GM21423 (cell line): ENCODE data around the gene RSBN1.

Source experiments
- ATAC-seq: cut with Tn5 transposase; IDR thresholded peaks from one replicate; pipeline ENCODE4 v1.9.1; 2021; ENCODE audit warnings: mild to moderate bottlenecking, moderate library complexity; ENCODE audit not compliant: unreplicated experiment

The RSBN1 gene

DNA sequence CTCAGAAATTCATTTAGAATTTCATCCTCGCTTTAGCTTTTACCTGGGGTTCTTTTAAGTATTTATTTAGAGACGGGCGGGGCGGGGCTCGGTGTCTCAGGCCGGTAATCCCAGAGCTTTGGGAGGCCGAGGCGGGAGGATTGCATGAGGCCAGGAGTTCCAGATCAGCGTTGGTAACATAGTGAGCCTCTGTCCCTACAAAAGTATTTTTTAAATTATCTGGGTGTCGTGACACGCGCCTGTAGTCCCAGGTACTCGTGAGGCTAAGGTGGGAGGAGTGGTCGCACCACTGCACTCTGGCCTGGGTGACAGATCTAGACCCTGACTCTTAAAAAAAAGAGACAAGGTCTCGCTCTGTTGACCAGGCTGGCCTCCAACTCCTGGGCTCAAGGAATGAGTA lies 942 bp upstream of the RSBN1 start:
- no peak for ATAC-seq

DNA sequence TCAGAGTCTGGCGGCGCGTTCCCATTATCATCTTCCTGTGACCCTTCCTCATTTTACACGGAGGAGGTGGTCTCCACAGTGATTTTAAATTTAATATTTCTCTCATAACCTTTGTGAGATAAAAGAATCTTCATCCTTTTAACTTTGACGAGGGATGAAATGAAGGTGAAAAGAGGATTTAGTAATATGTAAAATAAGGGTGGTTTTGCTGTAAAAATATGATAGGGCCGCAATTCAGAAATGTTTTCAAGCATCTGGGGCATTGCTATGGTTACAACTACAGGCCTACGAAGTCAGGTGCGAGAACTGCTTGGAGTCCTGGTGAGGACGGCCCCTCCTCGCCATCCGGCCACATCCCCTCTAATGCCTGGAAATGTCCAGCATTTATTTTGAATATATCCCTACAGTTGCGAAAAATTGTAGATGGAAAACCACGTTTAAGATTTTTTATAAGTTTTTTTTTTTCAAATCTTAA lies 422 bp upstream of the RSBN1 start:
- ATAC-seq: no peak

DNA sequence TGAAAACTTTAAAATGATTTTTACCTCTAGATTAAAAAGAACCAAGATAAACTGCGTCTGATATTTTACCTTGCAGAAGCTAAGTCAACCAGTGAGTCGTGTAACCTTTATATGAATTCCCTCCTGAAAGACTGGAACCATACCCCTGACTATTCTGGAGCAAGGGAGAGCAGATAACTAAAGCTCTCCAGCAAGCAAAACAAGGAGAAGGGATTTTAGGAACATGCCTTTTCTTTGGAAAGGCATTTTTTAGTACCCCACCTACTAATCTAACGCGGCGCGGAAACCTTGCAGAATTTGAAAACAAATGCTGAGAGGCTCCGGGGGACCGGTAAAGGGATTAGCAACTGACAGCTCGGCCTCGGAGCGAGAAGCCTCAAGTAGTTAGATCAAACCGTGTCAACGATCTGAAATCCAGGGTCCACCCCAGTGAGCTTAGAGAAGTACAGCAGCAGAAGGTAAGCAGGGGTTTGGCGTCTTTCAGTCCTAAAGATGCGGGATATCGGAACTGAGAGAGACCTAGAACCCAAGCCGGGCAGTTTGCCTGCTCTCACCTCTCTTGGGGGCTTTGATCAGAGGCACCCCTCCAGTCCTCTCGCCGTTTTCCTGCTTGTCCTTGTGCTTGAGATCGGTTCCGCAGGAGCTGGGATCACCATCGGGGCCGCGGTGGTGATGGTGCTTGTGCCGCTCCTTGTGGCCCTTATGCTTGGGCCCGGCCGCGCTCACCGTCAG lies 954 bp downstream of the RSBN1 start:
- no peak for ATAC-seq

DNA sequence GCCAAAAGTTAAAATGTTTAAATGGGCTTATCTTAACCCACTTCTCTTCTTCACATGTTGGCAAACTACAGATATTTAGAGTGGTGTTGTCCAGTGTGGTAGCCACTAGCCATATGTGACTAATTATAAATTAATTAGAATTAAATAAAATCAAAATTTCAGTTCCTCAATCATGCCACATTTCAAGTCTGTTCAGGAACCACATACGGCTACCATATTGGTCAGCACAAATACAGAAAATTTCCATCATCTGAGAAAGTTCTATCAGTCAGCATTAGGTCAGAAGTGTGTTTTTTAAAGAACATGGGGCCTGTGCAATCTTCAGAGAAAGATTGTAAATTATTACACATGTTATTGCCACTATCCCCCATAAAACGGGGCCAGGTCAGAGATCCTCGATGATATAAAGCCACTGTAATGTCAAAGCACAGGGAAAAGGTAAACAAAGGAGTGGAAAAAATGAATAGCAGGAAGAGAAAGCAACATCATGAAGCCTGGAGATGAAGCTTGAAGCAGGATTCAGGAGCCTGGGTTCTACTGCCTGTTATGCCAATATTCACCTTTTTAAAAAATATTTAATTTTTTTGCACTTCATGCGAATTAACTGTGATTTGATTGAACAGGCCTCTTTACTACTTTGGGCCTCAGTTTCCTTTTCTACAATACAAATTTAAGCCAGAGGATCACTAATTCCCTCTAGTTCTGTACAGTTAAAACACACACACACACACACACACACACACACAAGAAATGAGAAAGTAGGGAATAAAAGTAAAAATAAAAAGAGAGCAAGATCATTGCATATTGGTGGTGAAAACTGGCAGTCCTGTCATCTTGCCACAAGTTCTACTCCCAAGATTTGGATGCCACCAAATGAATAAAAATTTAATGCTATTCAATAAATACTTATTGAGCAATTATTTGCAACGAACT lies 2.3 kb downstream of the RSBN1 start:
- no peak for ATAC-seq

DNA sequence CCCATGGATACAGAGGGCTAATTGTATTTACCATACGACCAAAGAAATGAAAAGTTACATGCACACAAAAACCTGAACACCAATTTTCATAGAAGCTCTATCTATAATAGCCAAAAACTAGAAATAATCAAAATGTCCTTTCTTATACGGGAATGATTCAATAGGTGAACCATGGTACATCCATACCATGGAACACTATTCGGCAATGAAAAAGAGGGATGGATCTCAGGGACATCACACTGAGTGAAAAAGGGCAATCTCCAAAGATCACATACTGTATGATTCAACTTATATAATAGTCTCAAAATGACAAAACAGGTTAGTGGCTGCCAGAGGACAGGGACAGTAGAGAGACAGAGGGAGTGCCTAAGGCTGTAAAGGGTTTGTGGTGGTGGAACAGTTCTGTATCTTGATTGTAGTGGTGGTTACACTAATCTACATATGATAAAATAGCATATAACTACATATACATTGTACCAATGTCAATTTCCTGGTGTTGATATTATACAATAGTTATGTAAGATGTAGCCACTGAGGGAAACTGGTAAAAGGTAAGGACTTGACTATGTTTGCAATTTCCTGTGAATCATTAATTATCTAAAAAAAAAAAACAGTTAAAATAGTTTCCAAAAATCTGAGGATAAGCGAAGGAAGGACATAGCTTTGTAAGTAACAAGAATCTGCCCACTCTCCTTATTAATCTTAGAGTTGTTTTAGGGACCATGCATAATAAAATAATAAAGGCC lies 3.7 kb downstream of the RSBN1 start:
- no peak for ATAC-seq

DNA sequence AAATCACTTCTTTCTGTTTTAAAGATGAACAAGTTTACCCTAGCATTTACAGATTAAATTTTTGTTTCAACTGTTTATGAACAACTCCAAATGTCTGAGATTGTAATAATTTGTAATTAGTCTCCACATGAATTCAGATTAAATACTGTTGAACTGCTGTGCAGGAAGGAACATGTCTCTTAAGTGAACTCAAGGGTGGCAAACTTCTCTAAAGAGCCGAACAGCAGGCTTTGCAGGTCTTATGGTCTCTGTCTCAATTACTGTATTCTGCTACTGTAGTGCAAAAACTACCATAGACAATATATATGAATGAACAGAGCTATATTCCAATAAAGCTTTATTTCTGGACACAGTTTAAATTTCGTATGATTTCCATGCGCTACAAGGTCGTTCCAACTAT lies 6.6 kb downstream of the RSBN1 start:
- ATAC-seq: no peak

DNA sequence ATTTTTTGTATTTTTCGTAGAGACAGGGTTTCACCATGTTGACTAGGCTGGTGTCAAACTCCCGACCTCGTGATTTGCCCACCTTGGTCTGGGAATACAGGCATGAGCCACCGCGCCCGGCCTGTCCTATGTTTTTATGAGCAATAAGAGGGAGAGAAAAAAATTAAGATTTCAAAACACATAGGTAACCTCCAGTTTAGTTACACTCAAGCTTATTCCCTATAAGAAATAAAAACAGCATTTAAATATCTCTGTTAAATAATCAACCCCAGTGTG lies 7.1 kb downstream of the RSBN1 start:
- ATAC-seq: no peak

DNA sequence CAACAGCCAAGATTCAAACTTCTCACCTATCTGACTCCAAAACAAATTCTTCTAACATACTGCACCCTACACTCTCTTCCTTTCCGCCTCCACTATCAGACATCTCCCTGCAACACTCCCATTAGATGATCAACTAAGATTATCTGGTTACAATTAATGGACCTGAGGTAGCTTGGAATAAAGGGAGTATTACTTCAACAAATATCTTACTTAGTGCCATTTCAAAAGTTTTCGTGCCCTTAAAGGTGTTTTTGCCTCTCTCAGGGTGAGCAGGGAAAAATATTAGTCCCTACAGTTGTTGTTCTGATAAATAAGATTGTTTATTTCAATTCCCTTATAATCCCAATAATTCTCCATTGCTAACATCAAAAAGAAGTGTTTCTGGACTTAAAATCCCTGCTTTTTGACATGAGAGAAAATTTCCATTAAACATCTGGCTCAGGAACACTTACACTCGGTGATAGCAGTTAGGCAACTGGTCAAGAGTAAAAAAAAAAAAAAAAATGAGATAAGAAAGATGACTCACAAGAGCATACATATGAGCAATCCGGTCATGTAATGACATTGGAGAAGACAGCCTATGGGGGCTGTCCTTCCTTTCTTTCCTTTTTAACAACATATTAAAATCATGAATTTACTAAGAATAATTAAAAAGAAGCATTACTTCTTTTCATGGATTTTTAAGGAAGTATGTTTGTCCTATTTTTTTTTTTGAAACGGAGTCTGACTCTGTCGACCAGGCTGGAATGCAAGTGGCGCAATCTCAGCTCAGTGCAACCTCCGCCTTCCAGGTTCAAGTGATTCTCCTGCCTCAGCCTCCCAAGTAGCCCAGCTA lies 7.6 kb downstream of the RSBN1 start:
- ATAC-seq: no peak

DNA sequence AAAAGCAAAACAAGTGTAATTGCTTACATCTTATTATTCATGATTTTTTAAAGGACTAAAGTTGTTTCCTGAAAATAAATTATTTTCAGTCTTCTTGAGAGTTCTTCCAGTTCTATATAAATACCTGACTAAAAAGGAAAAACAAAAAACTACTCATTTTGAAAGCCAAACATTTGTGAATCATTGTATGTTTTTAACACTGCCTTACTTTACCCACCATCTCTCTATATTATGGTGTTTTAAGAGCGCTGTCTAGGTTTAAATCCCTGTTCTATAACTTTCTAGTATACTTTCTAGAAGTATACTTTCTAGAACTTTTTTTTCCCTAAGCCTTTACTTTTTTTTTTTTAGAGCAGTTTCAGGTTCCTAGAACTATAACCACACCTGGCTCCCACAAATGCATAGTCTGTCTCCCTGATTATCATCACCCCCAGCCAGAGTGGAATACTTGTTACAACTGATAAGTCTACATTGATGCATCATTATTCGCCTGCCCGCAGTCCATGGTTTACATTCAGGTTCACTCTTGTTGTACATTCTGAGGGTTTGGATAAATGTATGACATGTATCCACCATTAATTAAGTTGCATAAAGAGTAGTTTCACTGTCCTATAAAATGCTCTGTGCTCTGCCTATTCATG lies 9.8 kb downstream of the RSBN1 start:
- ATAC-seq: no peak

DNA sequence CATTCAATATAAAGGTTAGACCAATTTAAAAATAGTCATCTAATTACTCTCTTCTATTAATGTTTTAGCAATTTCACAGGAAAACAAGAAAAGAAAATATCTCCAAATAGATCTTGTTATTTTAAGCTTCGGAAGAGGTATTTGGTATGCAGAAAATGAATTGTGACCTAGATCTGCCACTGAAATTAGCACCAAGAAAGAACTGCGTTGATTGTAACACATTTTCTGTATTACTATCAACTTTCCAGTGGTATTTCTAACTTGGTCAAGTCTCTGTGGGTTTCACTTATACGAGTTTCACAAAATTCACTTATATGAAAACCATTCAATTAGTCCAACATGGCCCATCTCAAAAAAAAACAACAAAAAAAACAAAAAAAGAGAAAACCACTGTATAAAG lies 11.8 kb downstream of the RSBN1 start:
- no peak for ATAC-seq

DNA sequence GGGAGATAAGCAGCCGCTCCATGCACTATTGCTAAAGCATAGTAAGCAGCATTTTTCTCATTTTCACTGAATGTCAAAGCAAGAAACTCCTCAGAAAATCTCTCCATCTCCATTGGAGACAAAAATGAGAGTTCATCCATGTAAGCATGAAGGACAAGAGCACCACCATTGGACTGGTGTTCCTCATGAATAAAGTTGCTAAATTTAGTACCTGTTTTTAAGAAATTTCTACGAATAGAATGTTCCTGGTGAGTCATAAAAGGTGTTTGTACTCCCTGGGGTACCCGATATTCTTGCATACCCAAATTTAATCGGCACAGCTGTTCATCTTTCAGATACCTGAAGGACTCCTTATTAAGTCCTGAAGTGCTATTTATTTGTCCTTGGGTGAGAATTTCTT lies 14.8 kb downstream of the RSBN1 start:
- ATAC-seq: no peak

DNA sequence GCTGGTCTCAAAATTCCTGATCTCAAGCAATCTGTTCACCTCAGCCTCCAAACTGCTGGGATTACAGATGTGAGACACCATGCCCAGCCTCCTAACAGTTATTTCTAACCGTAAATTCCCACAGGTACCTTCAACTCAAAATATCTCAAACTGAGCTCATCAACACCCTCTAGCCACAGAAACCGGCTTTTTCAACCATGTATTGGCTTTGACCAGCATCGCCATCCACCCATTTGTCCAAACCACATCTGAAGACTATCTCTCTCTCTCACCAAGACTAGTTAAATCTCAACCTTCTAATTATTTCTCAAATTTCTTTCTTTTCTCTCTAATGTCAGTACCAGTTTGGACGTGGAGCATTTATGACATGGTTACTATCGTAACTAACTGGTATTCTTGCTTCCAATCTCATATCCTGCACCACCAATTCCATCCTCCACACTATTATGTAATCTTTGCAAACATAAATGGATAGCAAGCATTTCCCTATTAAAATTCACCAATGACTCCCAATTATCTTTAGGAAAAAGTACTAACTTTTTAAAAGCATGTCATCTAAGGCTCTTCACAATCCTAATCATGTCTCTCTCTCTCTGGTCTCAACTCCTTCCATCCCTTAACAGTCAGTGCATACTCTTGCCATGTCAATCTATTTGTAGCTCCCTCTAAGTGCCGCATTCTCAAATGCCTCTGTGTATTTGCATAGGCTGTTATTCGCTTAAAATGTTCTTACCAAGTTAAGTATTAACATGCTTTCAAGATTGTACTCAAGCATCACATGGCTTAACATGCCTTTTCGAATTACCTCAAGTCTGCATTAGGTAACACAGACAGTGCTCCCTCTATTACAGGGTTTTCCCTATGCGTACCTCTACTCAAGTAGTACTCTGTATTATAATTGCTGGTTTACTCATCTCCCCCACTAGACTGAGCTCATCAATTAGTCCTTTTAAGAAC lies 18.1 kb downstream of the RSBN1 start:
- no peak for ATAC-seq

DNA sequence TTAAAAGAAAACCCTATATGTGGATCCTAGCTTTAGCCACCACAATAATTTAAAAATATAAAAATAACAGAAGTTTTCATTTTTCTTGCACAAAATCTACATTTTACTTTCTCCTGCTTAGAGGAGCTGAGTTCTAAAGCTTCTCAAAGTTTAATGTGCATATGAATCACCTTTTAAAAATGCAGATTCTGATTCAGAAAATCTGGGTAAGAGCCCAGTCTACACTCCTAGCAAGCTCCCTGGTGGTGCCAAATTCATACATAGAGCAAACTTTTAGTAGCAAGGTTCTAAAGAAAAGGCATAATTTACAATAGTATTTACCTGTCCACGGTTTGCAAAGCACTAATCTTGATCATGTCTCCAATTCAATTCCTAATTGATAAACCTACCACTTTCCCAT lies 19.3 kb downstream of the RSBN1 start:
- ATAC-seq: no peak

DNA sequence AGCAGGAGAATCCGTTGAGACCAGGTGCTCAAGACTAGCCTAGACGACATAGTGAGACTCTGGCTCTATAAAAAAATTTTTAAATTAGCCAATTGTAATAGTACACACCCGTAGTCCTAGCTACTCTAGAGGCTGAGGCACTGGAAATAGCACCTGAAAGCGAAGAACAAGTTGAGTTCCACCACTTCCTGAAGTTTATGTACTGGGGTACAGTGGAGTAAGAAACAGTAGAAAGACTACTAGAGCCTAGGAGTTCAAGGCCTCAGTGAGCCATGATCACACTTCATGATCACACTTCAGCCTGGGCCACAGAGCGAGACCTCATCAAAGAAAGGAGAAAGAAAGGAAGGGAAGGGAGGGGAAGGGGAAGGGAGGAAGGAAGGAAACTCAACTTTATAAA lies 19.8 kb downstream of the RSBN1 start:
- ATAC-seq: peak; percentile 51

DNA sequence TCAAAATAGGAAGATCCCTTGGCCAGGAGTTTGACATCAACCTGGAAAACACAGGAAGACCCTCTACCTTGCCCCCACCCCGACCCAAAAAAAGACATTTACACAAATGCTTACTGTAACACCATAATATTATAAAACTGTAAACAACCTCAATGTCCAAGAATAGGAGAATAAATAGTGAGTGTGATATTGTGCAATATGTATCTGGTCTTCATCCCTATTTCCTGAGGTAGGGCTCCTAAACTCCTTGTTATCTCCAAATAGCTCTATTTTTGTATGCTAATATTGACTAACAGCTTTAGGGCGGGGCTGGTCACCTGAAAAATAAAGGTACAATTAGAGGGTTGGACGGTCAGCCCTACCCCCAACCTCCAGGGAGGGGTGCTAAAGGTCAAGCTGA lies 23.5 kb downstream of the RSBN1 start:
- ATAC-seq: no peak

DNA sequence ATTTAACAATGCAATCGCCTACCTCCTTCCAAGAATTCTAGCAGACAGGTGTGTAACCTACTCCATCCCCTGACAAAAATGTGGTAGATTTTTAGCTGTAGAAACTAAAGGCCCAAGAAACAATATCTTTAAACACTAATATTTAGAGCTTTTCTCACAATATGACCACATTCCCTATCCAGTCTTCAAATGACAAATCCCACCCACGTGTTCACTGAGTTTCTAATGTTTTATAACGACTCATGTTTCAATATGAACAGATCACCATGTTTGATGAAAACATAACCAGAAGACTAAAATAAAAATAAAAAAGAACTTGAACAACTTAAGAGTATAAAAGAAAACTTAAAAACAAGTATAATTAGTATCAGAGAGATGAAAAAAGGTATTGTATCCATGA lies 24.6 kb downstream of the RSBN1 start:
- no peak for ATAC-seq

DNA sequence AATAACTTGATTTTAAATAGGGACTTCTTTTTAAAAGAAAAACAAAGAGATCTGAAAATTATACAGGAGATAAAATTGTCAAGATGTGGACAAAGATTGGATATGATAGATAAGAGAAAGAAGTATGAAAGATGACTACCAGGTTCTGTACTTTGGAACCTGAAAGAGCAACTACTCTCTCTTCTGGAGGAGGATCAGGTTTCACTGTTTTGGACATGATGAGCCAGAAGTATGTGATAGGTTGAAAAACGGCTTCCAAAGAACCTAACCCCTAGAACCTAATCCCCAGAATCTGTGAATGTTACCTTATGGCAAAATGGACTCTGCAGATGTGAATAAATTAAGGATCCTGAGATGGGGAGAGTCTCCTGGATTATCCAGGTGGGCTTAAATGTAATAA lies 26.2 kb downstream of the RSBN1 start:
- ATAC-seq: no peak

DNA sequence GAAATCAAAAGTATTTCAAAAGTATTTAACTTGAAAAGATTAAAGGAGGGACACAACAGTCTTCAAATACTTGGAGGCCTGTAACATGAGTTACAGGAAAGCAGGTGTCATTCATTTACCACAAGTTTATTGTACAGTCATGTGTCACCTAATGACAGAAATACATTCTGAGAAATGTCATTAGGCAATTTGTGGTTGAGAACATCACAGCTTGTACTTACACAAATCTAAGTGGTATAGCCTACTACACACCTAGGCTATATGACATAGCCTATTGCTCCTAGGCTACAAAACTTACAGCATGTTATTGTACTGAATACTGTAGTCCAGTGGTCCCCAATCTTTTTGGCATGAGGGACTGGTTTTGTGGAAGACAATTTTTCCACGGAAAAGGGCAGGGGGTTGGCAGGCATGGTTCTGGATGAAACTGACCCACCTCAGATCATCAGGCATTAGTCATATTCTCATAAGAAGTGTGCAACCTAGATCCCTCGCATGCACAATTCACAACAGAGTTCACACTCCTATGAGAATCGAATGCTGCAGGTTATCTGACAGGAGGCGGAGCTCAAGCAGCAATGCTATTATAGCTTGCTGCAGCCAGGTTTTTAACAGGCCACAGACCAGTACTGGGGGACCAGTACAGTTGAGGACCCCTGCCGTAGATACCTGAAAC lies 28.0 kb downstream of the RSBN1 start:
- ATAC-seq: peak; percentile 70
